H1 (cell line): ENCODE measurements around the gene STIM2. TPM values are rescaled to one million over a fixed set of nuclear protein-coding genes. Genes with fewer than 3 reads are reported as not detected.

Experiments used
- CTCF ChIA-PET: fragments of 300-600 bp; sonication (Branson Sonifier 250); formaldehyde crosslinking; loops from one replicate; lab custom pipeline; 2021; ENCODE audit not compliant: partially characterized antibody; lab: Charles Lee
- POLR2A ChIA-PET: fragments of 300-600 bp; sonication (Branson Sonifier 250); formaldehyde crosslinking; loops from one replicate; lab custom pipeline; 2021; ENCODE audit warnings: inconsistent platforms; ENCODE audit not compliant: partially characterized antibody; lab: Charles Lee
- DNase-seq, 2 experiments: peaks; one replicate each; pipeline versions ENCODE4 v3.0.0 to v3.0.0-alpha.2; 2010 to 2022; ENCODE audit warnings: low spot score in 2 of 2, low read depth in 1 of 2, mixed read lengths in 1 of 2
- FAIRE-seq: peaks from 2 replicates; lab custom pipeline; 2011; peaks lifted over from hg19 to GRCh38; lab: Jason Lieb, UNC
- H2AFZ ChIP-seq: 2 replicates; pipeline ENCODE4 v1.8.1; 2012; ENCODE audit warnings: low read length, inconsistent platforms
- H2AK5ac ChIP-seq: 2 replicates; pipeline ENCODE4 v1.6.1; 2013; ENCODE audit warnings: low read depth, low read length
- H2BK120ac ChIP-seq: replicated peaks from 2 replicates; pipeline ENCODE3; 2013; ENCODE audit warnings: low read depth, low read length, inconsistent platforms
- H2BK12ac ChIP-seq: 2 replicates; pipeline ENCODE4 v1.6.1; 2013; ENCODE audit warnings: low read depth, low read length
- H2BK15ac ChIP-seq: 2 replicates; pipeline ENCODE4 v1.6.1; 2013; ENCODE audit warnings: low read length
- H2BK20ac ChIP-seq: 2 replicates; pipeline ENCODE4 v1.6.1; 2013; ENCODE audit warnings: low read length
- H2BK5ac ChIP-seq: 2 replicates; pipeline ENCODE4 v1.6.1; 2013; ENCODE audit warnings: low read depth, low read length
- H3K14ac ChIP-seq: 2 replicates; pipeline ENCODE4 v1.6.1; 2013; ENCODE audit warnings: inconsistent platforms; ENCODE audit not compliant: insufficient read length
- H3K18ac ChIP-seq: 2 replicates; pipeline ENCODE4 v1.6.1; 2013; ENCODE audit warnings: low read length; ENCODE audit errors: extremely low read depth
- H3K23ac ChIP-seq: 2 replicates; pipeline ENCODE4 v1.6.1; 2013; ENCODE audit warnings: inconsistent platforms; ENCODE audit not compliant: insufficient read length
- H3K23me2 ChIP-seq: 2 replicates; pipeline ENCODE4 v1.6.1; 2013; ENCODE audit warnings: low read depth, low read length
- H3K27ac ChIP-seq: 2 replicates; pipeline ENCODE4 v1.6.1; 2011; ENCODE audit warnings: low read depth, low read length, inconsistent platforms
- H3K27me3 ChIP-seq, 4 experiments: replicated peaks in 1 of 4; 1 replicate in 1 of 4; 2 replicates in 3 of 4; pipeline versions ENCODE4 v1.6.1 to v1.8.1; 2011 to 2013; ENCODE audit warnings: low read length in 3 of 4, mild to moderate bottlenecking in 3 of 4, inconsistent platforms in 2 of 4, mixed read lengths in 2 of 4, moderate library complexity in 1 of 4; ENCODE audit not compliant: control insufficient read depth in 3 of 4, insufficient read depth in 3 of 4; ENCODE audit errors: extremely low read depth in 1 of 4
- H3K36me3 ChIP-seq, 4 experiments: 2 replicates each; pipeline versions ENCODE4 v1.6.1 to v1.8.1; 2011 to 2013; ENCODE audit warnings: mild to moderate bottlenecking in 4 of 4, low read length in 3 of 4, moderate library complexity in 2 of 4, control low read depth in 1 of 4, inconsistent platforms in 1 of 4; ENCODE audit not compliant: insufficient read depth in 4 of 4, control insufficient read depth in 2 of 4
- H3K4ac ChIP-seq: replicated peaks from 2 replicates; pipeline ENCODE3; 2013; ENCODE audit warnings: low read length, low read depth, mixed read lengths, inconsistent platforms; ENCODE audit not compliant: insufficient read length
- H3K4me1 ChIP-seq, 4 experiments: replicated peaks in 1 of 4; 1 replicate in 1 of 4; 2 replicates in 3 of 4; pipeline versions ENCODE4 v1.6.1 to v1.8.1; 2011 to 2013; ENCODE audit warnings: low read length in 3 of 4, inconsistent platforms in 2 of 4, mixed read lengths in 1 of 4; ENCODE audit not compliant: insufficient read depth in 4 of 4, control insufficient read depth in 3 of 4
- H3K4me2 ChIP-seq, 2 experiments: 2 replicates each; pipeline versions ENCODE4 v1.6.1 to v1.8.1; 2011 to 2013; ENCODE audit warnings: low read depth in 2 of 2, low read length in 2 of 2, control low read depth in 1 of 2, inconsistent platforms in 1 of 2, mild to moderate bottlenecking in 1 of 2; ENCODE audit not compliant: insufficient read depth in 1 of 2
- H3K4me3 ChIP-seq, 4 experiments: fragments of 200-600, 300-600 bp in 1 of 4; sonication (generic), shearing (Covaris generic), sonication (Bioruptor Twin) in 1 of 4; 2 replicates each; pipeline versions ENCODE4 v1.5.1 to v1.8.1; 2011 to 2016; ENCODE audit warnings: low read length in 4 of 4, low read depth in 3 of 4, control low read depth in 2 of 4, inconsistent platforms in 2 of 4, mild to moderate bottlenecking in 2 of 4, mixed read lengths in 1 of 4, moderate library complexity in 1 of 4; ENCODE audit not compliant: insufficient read depth in 2 of 4; ENCODE audit errors: extremely low read depth in 1 of 4
- H3K56ac ChIP-seq: replicated peaks from 2 replicates; pipeline ENCODE3; 2013; ENCODE audit warnings: low read depth, mild to moderate bottlenecking, mixed read lengths, low read length, inconsistent platforms; ENCODE audit not compliant: insufficient read length
- H3K79me1 ChIP-seq: 2 replicates; pipeline ENCODE4 v1.6.1; 2013; ENCODE audit warnings: low read depth, low read length, control low read depth
- H3K79me2 ChIP-seq, 2 experiments: 2 replicates each; pipeline versions ENCODE4 v1.6.1 to v1.8.1; 2012 to 2013; ENCODE audit warnings: low read length in 2 of 2, mild to moderate bottlenecking in 2 of 2, inconsistent platforms in 1 of 2; ENCODE audit not compliant: insufficient read depth in 2 of 2, control insufficient read depth in 1 of 2
- H3K9ac ChIP-seq, 4 experiments: replicated peaks in 1 of 4; 1 replicate in 1 of 4; 2 replicates in 3 of 4; pipeline versions ENCODE4 v1.6.1 to v1.8.1; 2011 to 2013; ENCODE audit warnings: low read depth in 3 of 4, low read length in 3 of 4, control low read depth in 2 of 4, mild to moderate bottlenecking in 2 of 4, moderate library complexity in 2 of 4, inconsistent platforms in 1 of 4; ENCODE audit errors: extremely low read depth in 1 of 4
- H3K9me3 ChIP-seq, 2 experiments: 2 replicates each; pipeline versions ENCODE4 v1.6.1 to v1.8.1; 2012 to 2013; ENCODE audit warnings: mild to moderate bottlenecking in 2 of 2, moderate library complexity in 2 of 2, control low read depth in 1 of 2, inconsistent platforms in 1 of 2, low read depth in 1 of 2, low read length in 1 of 2, mixed read lengths in 1 of 2; ENCODE audit not compliant: insufficient read depth in 2 of 2
- H4K20me1 ChIP-seq, 2 experiments: replicated peaks in 1 of 2; 2 replicates each; pipeline versions ENCODE3 to v1.8.1; 2011 to 2013; ENCODE audit warnings: inconsistent platforms in 2 of 2, low read length in 2 of 2, mild to moderate bottlenecking in 1 of 2; ENCODE audit not compliant: insufficient read depth in 2 of 2, control insufficient read depth in 1 of 2
- H4K5ac ChIP-seq: 2 replicates; pipeline ENCODE4 v1.6.1; 2013; ENCODE audit warnings: low read length, low read depth, mixed read lengths, inconsistent platforms; ENCODE audit not compliant: insufficient read length
- H4K8ac ChIP-seq: 2 replicates; pipeline ENCODE4 v1.8.0; 2013; ENCODE audit warnings: mild to moderate bottlenecking, moderate library complexity, low read length, inconsistent platforms; ENCODE audit not compliant: insufficient read depth; ENCODE audit errors: extremely low read depth
- H4K91ac ChIP-seq: replicated peaks from 2 replicates; pipeline ENCODE3; 2013; ENCODE audit warnings: low read length, mixed read lengths, inconsistent platforms; ENCODE audit not compliant: insufficient read length
- EP300 ChIP-seq, 2 experiments: IDR thresholded peaks; 1 replicate in 1 of 2; 2 replicates in 1 of 2; pipeline ENCODE4 v1.6.1; 2011 to 2012; ENCODE audit warnings: low read depth in 2 of 2, low read length in 2 of 2, mild to moderate bottlenecking in 2 of 2, borderline replicate concordance in 1 of 2, inconsistent platforms in 1 of 2, moderate library complexity in 1 of 2
- GABPA ChIP-seq: IDR thresholded peaks from 2 replicates; pipeline ENCODE4 v1.6.1; 2011; ENCODE audit warnings: mild to moderate bottlenecking, low read length, moderate library complexity, borderline replicate concordance; ENCODE audit not compliant: insufficient read depth
- SAP30 ChIP-seq: fragments of 300-600 bp; sonication (generic); IDR thresholded peaks from 2 replicates; pipeline ENCODE4 v1.7.1; 2012; ENCODE audit warnings: low read length, moderate library complexity, mild to moderate bottlenecking, inconsistent platforms; ENCODE audit not compliant: insufficient read depth, insufficient replicate concordance
- SIN3A ChIP-seq, 2 experiments: IDR thresholded peaks in 1 of 2; conservative IDR thresholded peaks in 1 of 2; 2 replicates each; pipeline ENCODE4 v1.6.1; 2011 to 2012; ENCODE audit warnings: low read length in 2 of 2, improper control_type of control experiment in 1 of 2, low read depth in 1 of 2, mild to moderate bottlenecking in 1 of 2
- ZNF274 ChIP-seq: IDR thresholded peaks from 2 replicates; pipeline ENCODE4 v1.7.0; 2012; ENCODE audit warnings: low read length, borderline replicate concordance; ENCODE audit errors: extremely low read depth
- WGBS, 2 experiments: shearing (Covaris generic) in 1 of 2; methylation state at CpG; one replicate each; pipeline versions ENCODE4 v1.1.6 to v1.1.7; 2013 to 2015; ENCODE audit warnings: low lambda C conversion rate in 2 of 2, mixed read lengths in 2 of 2, inconsistent platforms in 1 of 2, low coverage in 1 of 2, missing lambda C conversion rate in 1 of 2; ENCODE audit not compliant: insufficient replicate concordance in 2 of 2, insufficient coverage in 1 of 2, insufficient read length in 1 of 2; ENCODE audit errors: extremely low coverage in 1 of 2, missing lambda C conversion rate in 1 of 2; 5-methylcytosine and 5-hydroxymethylcytosine counted together
- polyA plus RNA-seq, 7 experiments: library from polyadenylated mRNA; depleted of rRNA in 3 of 7; stranded (reverse) in 5 of 7; unstranded in 2 of 7; fragments of >200 nt in 5 of 7; fragments of 200-250 nt in 2 of 7; gene quantifications; 1 replicate in 5 of 7; 2 replicates in 1 of 7; 4 replicates in 1 of 7; pipeline versions ENCODE4 v1.2.1 to v1.2.3, GENCODE V29; 2011 to 2013; ENCODE audit warnings: missing spikeins in 2 of 7, mixed read lengths in 2 of 7
- total RNA-seq: library from RNA; stranded (reverse); fragmentation: NEBNext Ultra II Directional; extraction: Animal tissue kit (Norgen Biotek cat#: 25700); gene quantifications from 2 replicates; pipeline ENCODE4 v1.2.1, GENCODE V29; 2021
- TF ChIP-seq, protein P1 (sequence below): IDR thresholded peaks from 2 replicates; pipeline ENCODE4 v1.6.1; 2012; ENCODE audit warnings: inconsistent platforms
- TF ChIP-seq, protein P2 (sequence below), 3 experiments: IDR thresholded peaks; 1 replicate in 2 of 3; 2 replicates in 1 of 3; pipeline versions ENCODE4 v1.5.1 to v1.6.1; 2011; ENCODE audit warnings: low read length in 3 of 3, mild to moderate bottlenecking in 3 of 3, inconsistent platforms in 2 of 3, low read depth in 1 of 3, moderate library complexity in 1 of 3; ENCODE audit not compliant: insufficient read depth in 1 of 3; ENCODE audit errors: control extremely low read depth in 1 of 3
- TF ChIP-seq, protein P3 (sequence below): IDR thresholded peaks from 2 replicates; pipeline ENCODE4 v1.6.1; 2012; ENCODE audit warnings: low read length, inconsistent platforms

STIM2 gene
- total and polyA plus RNA-seq, 2 of the 8 experiments (the other 6 are each of a cell fraction or from before 2014, with no cell fraction given), result 22.9 to 23.0 TPM

DNA sequence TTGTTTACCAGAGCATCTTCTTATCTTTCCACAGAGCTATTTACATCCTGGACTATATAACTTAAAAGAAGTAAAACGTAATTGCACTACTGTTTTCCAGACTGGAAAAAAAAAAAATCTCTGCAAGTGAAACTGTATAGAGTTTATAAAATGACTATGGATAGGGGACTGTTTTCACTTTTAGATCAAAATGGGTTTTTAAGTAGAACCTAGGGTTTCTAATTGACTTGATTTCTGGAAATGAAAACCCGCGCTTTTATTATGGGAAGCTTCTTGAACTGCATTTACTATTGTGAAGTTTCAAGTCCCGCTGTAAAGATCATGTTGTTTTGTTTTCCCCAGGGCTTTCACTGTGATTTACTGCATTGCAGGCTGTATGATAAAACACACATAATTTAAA, 162.7 kb downstream of the STIM2 start:
- Histone ChIP-seq H3K79me1 (no peaks in the 10 kb centered on the region), H4K5ac (no peak overlapping the region), H3K18ac (no peak overlapping the region), H3K23me2 (no peaks in the 10 kb centered on the region), H3K23ac (no peak overlapping the region), H3K14ac (no peak overlapping the region), H3K27ac (no peak overlapping the region), H3K9ac (no peak overlapping the region), H3K4ac (no peak overlapping the region), H3K27me3 (no peaks in the 10 kb centered on the region), H2BK20ac (no peak overlapping the region), H2BK5ac (no peak overlapping the region), H2BK15ac (no peak overlapping the region), H2AK5ac (no peak overlapping the region), H4K91ac (no peak overlapping the region), H3K56ac (no peak overlapping the region), H3K4me1 (no peaks in the 10 kb centered on the region), H3K9me3 (no peaks in the 10 kb centered on the region), H4K8ac (no peak overlapping the region), H3K79me2 (no peaks in the 10 kb centered on the region), H2BK120ac (no peak overlapping the region), H2AFZ (no peak overlapping the region), H3K4me3 (no peak overlapping the region), H2BK12ac (no peak overlapping the region), H3K4me2 (no peak overlapping the region), H4K20me1 (no peaks in the 10 kb centered on the region), H3K36me3 (peaks cover 0 to 6% (median 0%) of the 10 kb centered on the region in 4 experiments; a peak in 2 of 8 replicates)
- DNase-seq, result no peak
- WGBS, 2 experiments, result 87% methylated on average over 4 of the region's 4 CpGs; no CpG with 5 or more reads in 1 of the 2 experiments
- POLR2A ChIA-PET, result no interaction called here
- CTCF ChIA-PET, result interaction anchor here (1.9 kb wide), 1 partner anchor 13 kb away, joined by 5 read pairs; no protein-coding TSS in a partner anchor
- no peak for FAIRE-seq
- no peak for TF ChIP-seq SAP30
- TF ChIP-seq, protein P1, sequence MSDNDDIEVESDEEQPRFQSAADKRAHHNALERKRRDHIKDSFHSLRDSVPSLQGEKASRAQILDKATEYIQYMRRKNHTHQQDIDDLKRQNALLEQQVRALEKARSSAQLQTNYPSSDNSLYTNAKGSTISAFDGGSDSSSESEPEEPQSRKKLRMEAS, result no peak
- no peak for TF ChIP-seq EP300 (IDR thresholded peaks at IDR 0.05; ENCODE audit: borderline replicate concordance in 1 of 2, low read depth in 2 of 2, low read length in 2 of 2)
- TF ChIP-seq, protein P2, sequence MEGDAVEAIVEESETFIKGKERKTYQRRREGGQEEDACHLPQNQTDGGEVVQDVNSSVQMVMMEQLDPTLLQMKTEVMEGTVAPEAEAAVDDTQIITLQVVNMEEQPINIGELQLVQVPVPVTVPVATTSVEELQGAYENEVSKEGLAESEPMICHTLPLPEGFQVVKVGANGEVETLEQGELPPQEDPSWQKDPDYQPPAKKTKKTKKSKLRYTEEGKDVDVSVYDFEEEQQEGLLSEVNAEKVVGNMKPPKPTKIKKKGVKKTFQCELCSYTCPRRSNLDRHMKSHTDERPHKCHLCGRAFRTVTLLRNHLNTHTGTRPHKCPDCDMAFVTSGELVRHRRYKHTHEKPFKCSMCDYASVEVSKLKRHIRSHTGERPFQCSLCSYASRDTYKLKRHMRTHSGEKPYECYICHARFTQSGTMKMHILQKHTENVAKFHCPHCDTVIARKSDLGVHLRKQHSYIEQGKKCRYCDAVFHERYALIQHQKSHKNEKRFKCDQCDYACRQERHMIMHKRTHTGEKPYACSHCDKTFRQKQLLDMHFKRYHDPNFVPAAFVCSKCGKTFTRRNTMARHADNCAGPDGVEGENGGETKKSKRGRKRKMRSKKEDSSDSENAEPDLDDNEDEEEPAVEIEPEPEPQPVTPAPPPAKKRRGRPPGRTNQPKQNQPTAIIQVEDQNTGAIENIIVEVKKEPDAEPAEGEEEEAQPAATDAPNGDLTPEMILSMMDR (IDR thresholded peaks at IDR 0.05; ENCODE audit: control extremely low read depth in 1 of 3, insufficient read depth in 1 of 3, low read depth in 1 of 3, low read length in 3 of 3), result no peak
- TF ChIP-seq, protein P3, sequence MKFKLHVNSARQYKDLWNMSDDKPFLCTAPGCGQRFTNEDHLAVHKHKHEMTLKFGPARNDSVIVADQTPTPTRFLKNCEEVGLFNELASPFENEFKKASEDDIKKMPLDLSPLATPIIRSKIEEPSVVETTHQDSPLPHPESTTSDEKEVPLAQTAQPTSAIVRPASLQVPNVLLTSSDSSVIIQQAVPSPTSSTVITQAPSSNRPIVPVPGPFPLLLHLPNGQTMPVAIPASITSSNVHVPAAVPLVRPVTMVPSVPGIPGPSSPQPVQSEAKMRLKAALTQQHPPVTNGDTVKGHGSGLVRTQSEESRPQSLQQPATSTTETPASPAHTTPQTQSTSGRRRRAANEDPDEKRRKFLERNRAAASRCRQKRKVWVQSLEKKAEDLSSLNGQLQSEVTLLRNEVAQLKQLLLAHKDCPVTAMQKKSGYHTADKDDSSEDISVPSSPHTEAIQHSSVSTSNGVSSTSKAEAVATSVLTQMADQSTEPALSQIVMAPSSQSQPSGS, result no peak
- TF ChIP-seq SIN3A (conservative IDR thresholded peaks at IDR 0.05 in 1 of 2, IDR thresholded peaks at IDR 0.05 in 1 of 2; ENCODE audit: low read depth in 1 of 2, low read length in 2 of 2), result no peak
- no peak for TF ChIP-seq ZNF274
- TF ChIP-seq GABPA, result no peak
